ENCODE results near the gene KHK.

The KHK gene

DNA sequence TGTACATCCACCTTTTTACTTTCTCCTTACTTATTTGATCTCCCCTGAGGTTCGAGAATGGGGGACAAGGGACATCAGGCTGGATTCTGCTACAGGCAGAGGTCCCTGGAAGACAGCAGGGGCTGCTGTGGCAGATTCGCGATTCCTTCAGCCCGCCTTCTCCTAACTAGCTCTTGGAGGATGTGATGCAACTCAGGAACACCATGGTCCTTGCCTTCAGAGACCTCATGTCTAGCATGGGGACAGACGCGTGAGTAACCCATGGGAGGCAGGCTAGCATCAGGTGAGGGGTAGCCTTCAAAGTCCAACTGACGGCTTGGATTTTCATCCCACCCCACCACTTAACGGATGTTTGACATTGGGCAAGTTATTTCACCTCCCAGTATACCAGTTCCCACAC, 61.4 kb downstream of the KHK start:
- no peak for TF ChIP-seq CTCF (conservative IDR thresholded peaks at IDR 0.05)
- H3K27ac ChIP-seq = no peak overlapping the region

GRCh38 chr2:27148801-27149439, 62.3 kb downstream of the KHK start, which contains the start of gene TCF23:
TSS of gene TCF23 (plus strand) at chr2:27149004. CDS start at chr2:27149134, 130 bp downstream.
- no peak within 1 kb of the TSS for H3K27ac ChIP-seq
- TF ChIP-seq CTCF (conservative IDR thresholded peaks at IDR 0.05) = no peak

- H3K27ac ChIP-seq = no peak overlapping the region
- TF ChIP-seq CTCF (conservative IDR thresholded peaks at IDR 0.05) = no peak
Measured at GRCh38 chr2:27149570-27150405, 63.2 kb downstream of the KHK start.
